ENCODE measurements around the gene TMBIM6. TPM values are rescaled to one million over a fixed set of nuclear protein-coding genes. Genes with fewer than 3 reads are reported as not detected.

Gene TMBIM6
- total and polyA plus RNA-seq, 2 experiments from 2014 or later = 534 to 805 TPM

GRCh38 chr12:49794811-49795653, 53.7 kb downstream of the TMBIM6 start:
- TF ChIP-seq CTCF (IDR thresholded peaks at IDR 0.05; ENCODE audit: poor library complexity) (no peak), EZH2 (IDR thresholded peaks at IDR 0.05; ENCODE audit: borderline replicate concordance) (no peak), EZH2phosphoT487 (IDR thresholded peaks at IDR 0.05; ENCODE audit: low read depth, severe bottlenecking, unreplicated experiment) (no peak)
- H3K36me3 ChIP-seq (replicated peaks; ENCODE audit: insufficient read depth, low read depth) = no peaks in the 10 kb centered on the region

GRCh38 chr12:49795654-49796105, 54.3 kb downstream of the TMBIM6 start:
- TF ChIP-seq CTCF (IDR thresholded peaks at IDR 0.05; ENCODE audit: poor library complexity) (no peak), EZH2phosphoT487 (IDR thresholded peaks at IDR 0.05; ENCODE audit: low read depth, severe bottlenecking, unreplicated experiment) (no peak), EZH2 (IDR thresholded peaks at IDR 0.05; ENCODE audit: borderline replicate concordance) (no peak)
- Histone ChIP-seq H2AFZ (no peak overlapping the region), H3K4me1 (ENCODE audit: insufficient read depth) (no peaks in the 10 kb centered on the region), H4K20me1 (ENCODE audit: insufficient read depth, poor library complexity, severe bottlenecking) (no peaks in the 10 kb centered on the region), H3K4me2 (no peak overlapping the region), H3K27me3 (no peaks in the 10 kb centered on the region), H3K79me2 (no peaks in the 10 kb centered on the region), H3K9me2 (replicated peaks; ENCODE audit: insufficient read depth) (no peaks in the 10 kb centered on the region), H3K27ac (no peak overlapping the region), H3K36me3 (replicated peaks; ENCODE audit: insufficient read depth, low read depth) (no peaks in the 10 kb centered on the region), H3K9me3 (ENCODE audit: low read depth) (no peaks in the 10 kb centered on the region), H3K4me3 (no peak overlapping the region)
- no peak for DNase-seq (ENCODE audit: low spot score)
- over 99% methylated on average over 11 of the region's 12 CpGs for WGBS (ENCODE audit: low lambda C conversion rate, missing lambda C conversion rate)

More at GRCh38 chr12:49794811-49795653, 53.7 kb downstream of the TMBIM6 start:
- no peaks in the 10 kb centered on the region for H3K79me2 ChIP-seq
- no peak for DNase-seq (ENCODE audit: low spot score)
- H3K4me3 ChIP-seq = no peak overlapping the region
- no peaks in the 10 kb centered on the region for H3K9me2 ChIP-seq (replicated peaks; ENCODE audit: insufficient read depth)
- no peak overlapping the region for H3K4me2 ChIP-seq
- no peak overlapping the region for H3K27ac ChIP-seq
- no peaks in the 10 kb centered on the region for H3K9me3 ChIP-seq (ENCODE audit: low read depth)
- no peaks in the 10 kb centered on the region for H4K20me1 ChIP-seq (ENCODE audit: insufficient read depth, poor library complexity, severe bottlenecking)
- WGBS (ENCODE audit: low lambda C conversion rate, missing lambda C conversion rate) = 96% methylated on average over 30 of the region's 32 CpGs
- H2AFZ ChIP-seq = no peak overlapping the region
- no peaks in the 10 kb centered on the region for H3K4me1 ChIP-seq (ENCODE audit: insufficient read depth)
- H3K27me3 ChIP-seq = no peaks in the 10 kb centered on the region

GRCh38 chr12:49796155-49796554, 54.8 kb downstream of the TMBIM6 start:
- Histone ChIP-seq H3K4me1 (ENCODE audit: insufficient read depth) (no peaks in the 10 kb centered on the region), H4K20me1 (ENCODE audit: insufficient read depth, poor library complexity, severe bottlenecking) (no peaks in the 10 kb centered on the region), H3K36me3 (replicated peaks; ENCODE audit: insufficient read depth, low read depth) (no peaks in the 10 kb centered on the region), H3K4me2 (no peak overlapping the region), H3K27ac (no peak overlapping the region), H3K9me2 (replicated peaks; ENCODE audit: insufficient read depth) (no peaks in the 10 kb centered on the region), H3K4me3 (no peak overlapping the region), H3K27me3 (no peaks in the 10 kb centered on the region), H3K9me3 (ENCODE audit: low read depth) (no peaks in the 10 kb centered on the region), H3K79me2 (no peaks in the 10 kb centered on the region), H2AFZ (no peak overlapping the region)
- 94% methylated on average over 12 of the region's 12 CpGs for WGBS (ENCODE audit: low lambda C conversion rate, missing lambda C conversion rate)
- TF ChIP-seq EZH2phosphoT487 (IDR thresholded peaks at IDR 0.05; ENCODE audit: low read depth, severe bottlenecking, unreplicated experiment) (no peak), CTCF (IDR thresholded peaks at IDR 0.05; ENCODE audit: poor library complexity) (no peak), EZH2 (IDR thresholded peaks at IDR 0.05; ENCODE audit: borderline replicate concordance) (no peak)
- no peak for DNase-seq (ENCODE audit: low spot score)
